Activated T-helper 1 cell treated with Interleukin-2 at 50 U/mL for 16 hours (primary cell): Measurements from ENCODE around the gene CD109.
"Not testable (repeated sequence)": the region's sequence is repeated elsewhere in the genome, so short reads cannot be mapped to it uniquely, and the experiment has no call there.

ENCODE experiments used
- DNase-seq: peaks from one replicate; pipeline ENCODE4 v3.0.0-alpha.2; 2020; ENCODE audit warnings: low read depth

Gene CD109

DNA sequence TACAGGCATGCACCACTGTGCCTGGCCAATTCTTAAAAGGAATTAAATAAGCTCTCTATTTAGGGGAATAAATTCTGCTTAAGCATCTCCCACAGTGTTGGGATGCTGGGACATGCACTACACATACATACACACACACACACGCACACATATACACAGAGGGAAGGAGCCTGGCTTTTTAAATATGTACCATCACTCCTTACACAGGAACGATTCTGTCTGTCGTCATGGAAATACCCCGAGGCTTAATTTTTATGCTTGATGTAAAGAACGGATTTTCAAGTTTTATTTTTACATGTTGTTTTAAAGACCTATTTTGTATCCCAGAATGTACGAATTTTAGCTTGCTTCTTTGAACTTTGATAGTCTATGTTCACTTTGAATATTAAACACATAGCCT, 95.3 kb downstream of the CD109 start:
- no peak for DNase-seq

GRCh38 chr6:73792738-73793137, 96.7 kb downstream of the CD109 start:
- no peak for DNase-seq

- no peak for DNase-seq
Measured at GRCh38 chr6:73796881-73797280, 100.9 kb downstream of the CD109 start.

- no peak for DNase-seq
Measured at GRCh38 chr6:73797861-73798260, 101.9 kb downstream of the CD109 start.

- no peak for DNase-seq
Measured at GRCh38 chr6:73798592-73798991, 102.6 kb downstream of the CD109 start.

DNA sequence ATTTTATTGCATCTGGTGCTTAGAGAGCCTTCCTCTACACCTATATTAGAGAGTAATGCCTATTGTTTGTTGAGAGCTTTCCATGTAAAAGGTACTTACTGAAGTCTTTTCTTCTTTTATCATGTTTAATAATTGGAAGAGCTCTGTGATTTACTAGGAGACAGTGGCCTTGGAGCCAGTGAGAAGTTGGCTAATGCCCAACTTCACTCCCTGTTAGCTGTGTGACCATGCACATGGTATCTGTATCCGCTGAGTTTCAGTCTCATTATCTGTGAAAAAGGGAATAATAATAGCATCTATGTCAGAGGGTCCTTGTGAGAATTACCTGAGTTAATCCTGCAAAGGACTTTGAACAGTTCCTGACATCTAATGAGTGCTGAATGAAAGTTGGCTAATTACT, 105.0 kb downstream of the CD109 start:
- DNase-seq: no peak

DNA sequence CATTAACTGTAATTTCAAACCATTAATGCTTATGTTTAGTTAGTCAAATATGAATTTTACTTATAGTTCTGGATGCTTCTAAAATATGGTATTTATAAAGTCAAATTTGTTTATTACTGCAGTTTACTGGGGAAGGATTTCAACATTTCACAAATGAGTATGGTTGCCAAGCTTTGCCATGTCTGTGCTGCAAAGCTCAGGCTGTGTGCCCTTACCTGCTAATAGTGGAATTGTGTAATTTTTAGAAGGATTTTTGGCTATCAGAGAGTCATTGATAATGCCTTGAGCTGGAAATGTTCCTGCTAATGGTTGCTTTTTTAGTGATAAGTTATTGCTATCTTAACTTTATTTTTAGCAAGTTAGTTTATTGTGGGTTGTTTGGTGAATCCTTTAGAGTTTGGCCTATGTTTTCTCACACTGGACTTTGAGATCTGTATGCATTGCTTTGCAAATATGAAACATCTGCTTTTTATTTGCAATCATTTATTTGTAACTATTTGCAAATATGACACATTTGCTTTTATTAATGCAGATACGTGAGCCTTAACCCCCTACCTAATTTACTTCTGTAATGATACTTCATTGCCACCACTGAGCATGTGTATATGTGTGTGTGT, 105.8 kb downstream of the CD109 start:
- DNase-seq: no peak

GRCh38 chr6:73802366-73802765, 106.4 kb downstream of the CD109 start:
- no peak for DNase-seq

GRCh38 chr6:73803562-73804241, 107.7 kb downstream of the CD109 start:
- no peak for DNase-seq

- DNase-seq: not testable (repeated sequence)
Measured at GRCh38 chr6:73805221-73805620, 109.2 kb downstream of the CD109 start.

DNA sequence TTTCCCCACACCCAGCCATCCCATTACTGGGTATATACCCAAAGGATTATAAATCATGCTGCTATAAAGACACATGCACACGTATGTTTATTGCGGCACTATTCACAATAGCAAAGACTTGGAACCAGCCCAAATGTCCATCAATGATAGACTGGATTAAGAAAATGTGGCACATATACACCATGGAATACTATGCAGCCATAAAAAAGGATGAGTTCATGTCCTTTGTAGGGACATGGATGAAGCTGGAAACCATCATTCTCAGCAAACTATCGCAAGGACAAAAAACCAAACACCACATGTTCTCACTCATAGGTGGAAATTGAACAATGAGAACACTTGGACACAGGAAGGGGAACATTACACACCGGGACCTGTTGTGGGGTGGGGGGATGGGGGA, 110.0 kb downstream of the CD109 start:
- not testable (repeated sequence) for DNase-seq

DNA sequence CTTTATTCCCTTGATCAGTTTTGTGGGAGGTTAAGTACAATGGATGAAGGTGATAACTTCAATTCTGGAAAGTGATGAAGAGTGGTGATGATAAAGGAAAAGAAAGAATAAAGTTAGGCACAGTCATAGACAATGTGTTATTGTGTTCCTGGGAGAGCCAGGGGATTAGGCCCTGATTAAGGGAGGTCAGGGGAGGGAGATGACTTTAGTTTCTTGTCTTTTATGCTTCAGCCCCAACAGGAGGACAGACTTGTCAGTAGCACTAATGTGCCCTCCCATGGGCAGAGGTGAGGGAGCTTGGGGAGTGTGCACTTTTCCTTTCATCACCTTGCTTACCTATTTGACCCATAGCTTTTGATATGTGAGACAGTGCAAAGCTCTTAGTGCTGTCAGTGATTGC, 115.7 kb downstream of the CD109 start:
- DNase-seq: no peak

DNA sequence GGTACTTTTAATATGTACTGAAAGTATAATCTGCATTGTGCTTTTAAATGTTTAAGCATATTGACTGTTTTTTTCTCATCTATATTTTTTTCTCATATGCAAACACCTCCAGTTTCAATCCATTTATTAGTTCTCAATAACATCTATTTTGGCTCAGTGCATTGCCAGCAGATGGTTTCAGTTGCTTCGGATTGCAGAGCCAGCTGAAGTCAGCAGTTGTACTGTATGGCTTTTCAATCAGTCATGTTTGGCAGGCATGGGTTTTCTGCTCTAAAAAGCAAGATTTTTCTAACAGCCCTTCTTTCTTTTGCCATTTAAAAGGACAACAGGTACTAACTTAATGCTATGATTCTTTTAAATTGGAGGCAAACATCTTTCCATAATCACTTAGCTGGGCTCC, 121.2 kb downstream of the CD109 start:
- DNase-seq: no peak

- no peak for DNase-seq
Measured at GRCh38 chr6:73823046-73823735, 127.2 kb downstream of the CD109 start.

GRCh38 chr6:73823832-73824231, 127.8 kb downstream of the CD109 start:
- DNase-seq: no peak

DNA sequence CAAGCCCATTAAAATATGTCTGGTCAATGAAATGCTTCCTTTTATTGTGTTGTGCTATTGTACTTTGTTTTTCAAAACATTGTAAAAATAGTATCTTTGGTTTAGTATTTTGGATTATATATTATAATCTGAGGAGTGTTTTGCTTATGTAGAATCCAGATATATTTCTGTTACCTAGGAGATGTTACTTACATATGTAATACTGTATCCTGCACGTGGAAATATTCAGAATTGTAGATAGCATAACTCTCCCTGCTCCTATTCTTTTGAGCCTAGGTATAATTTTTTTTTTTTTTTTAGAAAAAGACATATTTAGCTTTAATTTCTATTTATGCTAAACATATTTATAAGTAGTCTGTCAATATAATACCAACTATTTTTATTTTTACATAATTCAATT, 130.6 kb downstream of the CD109 start:
- no peak for DNase-seq

DNA sequence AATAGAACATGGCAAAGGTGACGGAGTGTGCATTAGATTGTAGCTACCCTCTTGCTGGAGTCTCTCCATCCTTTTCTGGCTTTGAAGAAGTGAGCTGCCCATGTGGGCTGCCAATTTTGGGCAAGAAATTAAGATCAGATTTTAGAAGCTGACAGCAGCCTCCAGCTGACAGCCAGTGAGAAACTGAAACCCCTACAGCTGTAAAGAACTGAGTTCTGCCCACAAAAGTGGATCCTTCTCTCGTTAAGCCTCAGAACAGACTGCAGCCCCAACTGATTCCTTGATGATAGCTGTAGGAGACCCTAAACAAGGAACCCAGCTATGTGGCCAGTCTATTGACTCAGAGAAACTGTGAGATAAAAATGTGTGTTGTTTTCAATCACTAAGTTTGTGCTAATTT, 134.1 kb downstream of the CD109 start:
- DNase-seq: no peak

- no peak for DNase-seq
Measured at GRCh38 chr6:73832313-73832712, 136.3 kb downstream of the CD109 start.

DNA sequence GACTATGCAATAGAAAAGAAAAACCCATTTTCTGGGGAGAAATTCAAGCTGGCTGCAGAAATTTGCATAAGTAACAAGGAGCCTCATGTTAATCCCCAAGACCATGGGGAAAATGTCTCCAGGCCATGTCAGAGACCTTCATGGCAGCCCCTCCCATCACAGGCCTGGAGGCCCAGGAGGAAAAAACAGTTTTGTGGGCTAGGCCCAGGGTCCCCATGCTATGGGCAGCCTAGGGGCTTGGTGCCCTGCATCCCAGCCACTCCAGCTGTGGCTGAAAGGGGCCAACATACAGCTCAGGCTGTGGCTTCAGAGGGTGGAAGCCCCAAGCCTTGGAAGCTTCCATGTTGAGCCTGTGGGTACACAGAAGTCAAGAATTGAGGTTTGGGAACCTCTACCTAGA, 148.7 kb downstream of the CD109 start:
- not testable (repeated sequence) for DNase-seq

DNA sequence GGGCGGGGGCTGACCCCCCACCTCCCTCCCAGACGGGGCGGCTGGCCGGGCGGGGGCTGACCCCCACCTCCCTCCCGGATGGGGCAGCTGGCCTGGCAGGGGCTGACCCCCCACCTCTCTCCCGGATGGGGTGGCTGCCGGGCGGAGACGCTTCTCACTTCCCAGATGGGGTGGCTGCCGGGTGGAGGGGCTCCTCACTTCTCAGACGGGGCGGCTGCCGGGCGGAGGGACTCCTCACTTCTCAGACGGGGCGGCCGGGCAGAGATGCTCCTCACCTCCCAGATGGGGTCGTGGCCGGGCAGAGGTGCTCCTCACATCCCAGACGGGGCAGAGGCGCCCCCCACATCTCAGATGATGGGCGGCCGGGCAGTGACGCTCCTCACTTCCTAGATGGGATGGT, 155.0 kb downstream of the CD109 start:
- not testable (repeated sequence) for DNase-seq

GRCh38 chr6:73854998-73855718, 159.2 kb downstream of the CD109 start:
- no peak for DNase-seq

DNA sequence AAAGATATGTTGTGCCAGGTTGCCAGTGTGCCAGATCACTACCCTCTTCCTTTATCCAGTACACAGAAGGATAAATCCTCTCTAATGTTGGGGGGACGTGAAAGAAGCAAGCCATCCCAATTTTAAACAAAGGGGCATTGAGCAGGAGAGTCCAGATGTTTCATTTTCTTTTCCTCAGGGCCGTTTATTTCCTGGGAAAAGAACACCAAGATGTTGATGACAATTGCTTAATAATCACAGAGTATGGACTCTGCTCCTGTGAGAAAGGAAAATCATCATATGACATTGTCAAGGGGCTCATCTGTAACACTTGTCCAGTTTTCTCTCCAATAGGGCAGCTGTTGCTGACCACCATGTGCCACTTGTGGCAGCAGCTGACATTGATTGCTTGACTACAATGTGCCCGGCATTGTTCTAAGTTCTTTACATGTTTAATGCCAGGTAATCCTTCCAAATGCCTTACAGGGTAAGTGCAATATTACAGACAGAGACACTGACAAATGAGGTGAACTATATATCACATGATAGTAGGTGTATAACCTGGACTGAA, 161.4 kb downstream of the CD109 start:
- DNase-seq: no peak

GRCh38 chr6:73858376-73858775, 162.4 kb downstream of the CD109 start:
- no peak for DNase-seq
